Pons (tissue), 1 donor: ENCODE data around the gene CRIP3.

Experiments
- DNase-seq: peaks from one replicate; pipeline ENCODE4 v3.0.0-alpha.2; 2016; ENCODE audit warnings: low spot score

CRIP3 gene

DNA sequence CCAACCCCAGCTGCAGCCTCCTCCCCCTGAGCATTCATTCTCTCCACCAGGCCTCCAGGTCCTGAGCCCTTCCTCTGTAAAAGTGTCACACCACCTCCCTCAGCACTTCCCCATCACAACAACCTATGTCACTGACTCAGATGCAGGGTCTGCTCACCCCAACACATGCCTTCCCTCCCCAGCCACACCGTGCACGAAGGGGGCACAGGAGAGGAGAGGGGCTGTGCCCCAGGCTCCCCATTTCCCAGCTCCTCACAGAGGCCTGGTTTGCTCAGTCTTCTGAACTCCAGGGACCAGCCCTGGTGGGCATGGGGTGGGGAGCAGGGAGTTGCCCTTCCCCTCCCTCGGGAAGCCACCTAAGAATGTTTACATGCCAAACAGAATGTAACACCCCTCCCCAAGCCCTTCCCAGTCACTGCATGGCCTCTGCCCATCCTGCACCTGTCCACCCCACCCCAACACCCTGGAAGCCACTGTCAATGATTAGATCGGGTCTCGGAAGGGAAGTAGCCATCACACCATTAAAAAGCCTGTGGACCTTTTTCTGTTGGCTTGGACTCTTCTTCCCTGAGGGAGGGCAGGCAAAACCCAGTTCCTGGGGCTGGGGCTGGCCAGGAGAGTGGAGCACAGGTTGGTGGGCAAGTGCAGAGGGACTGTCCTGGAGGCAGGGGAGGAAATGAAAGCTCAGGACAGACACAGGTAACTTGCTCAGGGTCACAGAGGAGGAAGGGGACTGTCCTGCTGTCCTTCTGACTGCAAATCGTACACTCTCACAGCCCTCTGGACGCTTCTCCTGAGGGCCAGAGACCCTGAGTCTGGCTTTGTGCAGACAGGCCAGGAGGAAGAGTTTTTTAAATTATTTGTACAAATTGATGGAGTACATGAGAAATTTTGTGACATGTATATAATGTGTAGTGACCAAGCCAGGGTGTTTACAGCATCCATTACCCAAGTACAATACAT is 20.6 kb downstream of the CRIP3 start:
- DNase-seq = no peak

DNA sequence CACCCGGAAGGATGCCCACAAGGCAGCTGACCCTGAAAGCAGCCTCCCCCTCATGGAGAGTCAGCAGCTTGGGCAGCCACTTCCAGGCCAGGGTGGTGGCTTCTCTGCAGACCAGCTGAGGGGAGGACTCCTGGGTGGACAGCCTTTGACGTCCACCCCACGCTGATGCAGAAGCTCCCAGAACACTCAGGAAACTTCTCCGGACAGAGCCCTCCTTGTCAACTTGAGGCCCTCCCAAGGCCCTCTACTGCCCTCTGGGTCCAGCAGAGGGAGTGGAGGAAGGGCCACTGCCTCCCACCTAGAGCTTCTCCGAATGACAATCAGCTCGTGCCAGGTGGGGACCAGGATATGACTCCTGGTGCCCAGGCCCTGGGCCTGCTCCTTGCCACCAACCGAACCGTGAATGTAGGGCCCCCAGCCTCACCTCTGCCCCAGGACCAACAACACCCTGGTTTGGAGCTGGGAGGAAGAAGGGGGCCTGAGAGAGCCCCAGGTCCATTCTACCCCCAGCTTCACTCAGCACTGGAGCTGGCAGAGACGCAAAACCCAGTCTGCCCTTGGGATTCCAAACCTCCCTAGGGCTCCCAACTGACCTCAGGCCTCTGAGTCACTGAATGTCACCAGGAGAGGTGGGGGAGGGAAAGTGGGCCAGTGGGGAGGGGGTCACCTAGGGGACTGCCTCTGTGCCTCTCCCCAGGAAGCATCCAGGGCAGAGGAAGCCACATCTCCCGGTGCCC is 21.5 kb downstream of the CRIP3 start:
- peak; percentile 22 for DNase-seq

DNA sequence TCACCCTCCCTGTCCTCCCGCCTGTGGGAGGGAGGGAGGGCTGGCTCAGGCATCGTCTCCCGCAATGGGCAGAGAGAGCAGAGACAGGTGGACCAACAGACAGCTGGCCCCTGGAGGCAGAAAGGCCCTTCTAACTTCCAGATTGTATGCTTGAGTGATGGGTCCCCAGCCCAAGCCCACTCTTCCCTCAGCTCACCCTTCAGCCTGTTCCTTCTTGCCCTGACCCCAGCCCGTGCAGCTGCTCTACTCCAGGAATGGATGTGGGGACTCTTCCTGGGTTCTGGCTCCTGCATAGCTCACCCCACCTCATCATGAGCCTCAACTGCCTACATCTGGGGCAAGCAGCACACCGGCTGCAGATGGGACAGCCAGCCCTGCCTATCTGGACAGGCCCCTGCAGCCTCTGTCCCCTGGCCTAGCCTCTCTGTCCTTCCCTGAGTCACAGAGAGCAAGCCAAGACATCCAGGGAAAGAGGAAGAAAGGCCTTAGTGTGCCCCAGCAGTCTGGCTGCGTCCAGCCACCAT is 22.1 kb downstream of the CRIP3 start:
- DNase-seq = no peak

DNA sequence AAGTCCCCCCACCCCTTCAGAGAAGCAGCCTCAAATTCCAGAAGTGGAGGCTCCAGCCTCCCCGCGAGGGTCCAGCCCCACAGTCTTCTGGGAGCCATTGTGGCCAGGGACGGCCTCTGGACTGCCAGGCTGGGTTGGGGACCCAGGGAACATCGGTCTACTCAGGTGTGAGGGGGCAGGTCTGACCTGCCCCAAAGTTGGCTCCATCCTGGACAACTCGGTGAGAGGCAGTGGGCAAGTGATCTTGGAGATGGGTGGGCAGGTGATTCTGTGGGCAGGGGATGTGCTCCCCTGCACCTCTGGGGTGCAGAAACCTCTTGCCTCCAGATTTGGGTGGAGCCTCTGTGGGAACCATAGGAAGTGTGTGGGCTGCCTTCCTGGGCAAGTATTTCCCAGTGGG is 22.8 kb downstream of the CRIP3 start:
- no peak for DNase-seq

DNA sequence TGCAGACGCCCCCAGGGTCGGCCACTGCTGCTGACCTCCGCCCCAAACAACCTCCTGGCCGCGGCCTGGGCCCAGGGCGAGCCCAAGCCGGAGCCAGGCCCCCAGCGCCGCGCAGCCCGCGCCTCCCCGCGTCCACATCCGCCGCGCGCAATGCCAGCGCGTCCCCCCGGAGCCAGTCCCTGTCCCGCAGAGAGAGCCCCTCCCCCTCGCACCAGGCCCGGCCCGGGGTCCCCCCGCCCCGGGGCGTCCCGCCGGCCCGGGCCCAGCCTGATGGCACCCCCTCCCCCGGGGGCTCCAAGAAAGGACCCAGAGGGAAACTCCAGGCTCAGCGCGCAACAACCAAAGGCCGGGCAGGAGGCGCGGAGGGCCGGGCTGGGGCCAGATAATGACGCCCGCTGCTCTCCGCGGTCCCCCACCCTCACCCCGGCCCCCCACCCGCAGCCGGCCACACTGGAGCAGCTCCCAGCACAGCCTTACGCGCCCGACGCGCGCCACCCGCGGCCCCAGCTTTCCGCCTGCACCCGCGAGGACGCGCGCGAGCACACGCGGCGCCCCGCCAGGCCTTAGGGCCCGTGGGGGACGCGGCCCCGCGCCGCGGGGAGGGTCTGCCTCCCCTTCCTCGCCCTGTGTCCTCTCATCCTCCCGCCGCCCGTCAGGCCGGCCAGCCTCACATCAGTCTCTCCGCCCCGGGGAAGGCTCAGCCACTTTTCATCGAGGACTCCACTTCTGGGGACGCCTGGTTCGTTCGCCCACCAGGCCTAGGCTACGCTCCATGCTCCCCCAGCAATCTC is 23.4 kb downstream of the CRIP3 start:
- no peak for DNase-seq

DNA sequence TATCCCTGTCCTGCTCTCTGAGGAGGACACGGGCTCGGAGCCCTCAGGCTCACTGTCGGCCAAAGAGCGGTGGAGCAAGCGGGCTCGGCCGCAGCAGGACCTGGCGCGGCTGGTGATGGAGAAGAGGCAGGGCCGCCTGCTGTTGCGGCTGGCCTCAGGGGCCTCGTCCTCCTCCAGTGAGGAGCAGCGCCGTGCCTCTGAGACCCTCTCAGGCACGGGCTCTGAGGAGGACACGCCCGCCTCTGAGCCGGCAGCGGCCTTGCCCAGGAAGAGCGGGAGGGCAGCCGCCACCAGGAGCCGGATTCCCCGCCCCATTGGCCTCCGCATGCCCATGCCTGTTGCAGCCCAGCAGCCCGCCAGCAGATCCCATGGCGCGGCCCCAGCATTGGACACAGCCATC is 24.7 kb downstream of the CRIP3 start:
- DNase-seq = no peak

DNA sequence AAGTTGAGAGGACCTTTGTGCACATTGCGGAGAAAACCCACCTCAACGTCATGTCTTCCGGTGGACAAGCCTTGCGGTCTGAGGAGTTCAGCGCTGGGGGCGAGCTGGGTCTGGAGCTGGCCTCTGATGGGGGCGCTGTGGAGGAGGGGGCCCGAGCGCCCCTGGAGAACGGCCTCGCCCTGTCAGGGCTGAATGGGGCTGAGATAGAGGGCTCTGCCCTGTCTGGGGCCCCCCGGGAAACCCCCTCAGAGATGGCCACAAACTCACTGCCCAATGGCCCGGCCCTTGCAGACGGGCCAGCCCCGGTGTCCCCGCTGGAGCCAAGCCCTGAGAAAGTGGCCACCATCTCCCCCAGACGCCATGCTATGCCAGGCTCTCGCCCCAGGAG is 25.1 kb downstream of the CRIP3 start:
- DNase-seq = no peak

DNA sequence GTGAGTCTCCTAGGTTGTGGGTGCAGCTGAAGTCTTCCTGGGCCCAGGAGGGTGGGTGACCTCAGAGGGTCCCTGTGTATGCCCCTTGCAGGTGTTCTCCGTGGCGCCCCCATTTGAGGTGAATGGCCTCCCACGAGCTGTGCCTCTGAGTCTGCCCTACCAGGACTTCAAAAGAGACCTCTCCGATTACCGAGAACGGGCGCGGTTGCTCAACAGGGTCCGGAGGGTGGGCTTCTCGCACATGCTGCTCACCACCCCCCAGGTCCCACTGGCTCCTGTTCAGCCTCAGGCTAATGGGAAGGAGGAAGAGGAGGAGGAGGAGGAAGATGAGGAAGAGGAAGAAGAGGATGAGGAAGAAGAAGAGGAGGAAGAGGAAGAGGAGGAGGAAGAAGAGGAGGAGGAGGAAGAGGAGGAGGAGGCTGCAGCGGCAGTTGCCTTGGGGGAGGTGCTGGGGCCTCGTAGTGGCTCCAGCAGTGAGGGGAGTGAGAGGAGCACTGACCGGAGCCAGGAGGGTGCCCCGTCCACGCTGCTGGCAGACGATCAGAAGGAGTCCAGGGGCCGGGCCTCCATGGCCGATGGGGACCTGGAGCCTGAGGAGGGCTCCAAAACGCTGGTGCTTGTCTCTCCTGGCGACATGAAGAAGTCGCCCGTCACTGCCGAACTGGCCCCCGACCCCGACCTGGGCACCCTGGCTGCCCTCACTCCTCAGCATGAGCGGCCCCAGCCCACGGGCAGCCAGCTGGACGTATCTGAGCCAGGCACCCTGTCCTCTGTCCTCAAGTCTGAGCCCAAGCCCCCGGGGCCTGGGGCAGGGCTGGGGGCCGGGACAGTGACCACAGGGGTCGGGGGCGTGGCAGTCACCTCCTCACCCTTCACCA is 25.8 kb downstream of the CRIP3 start:
- DNase-seq = no peak

DNA sequence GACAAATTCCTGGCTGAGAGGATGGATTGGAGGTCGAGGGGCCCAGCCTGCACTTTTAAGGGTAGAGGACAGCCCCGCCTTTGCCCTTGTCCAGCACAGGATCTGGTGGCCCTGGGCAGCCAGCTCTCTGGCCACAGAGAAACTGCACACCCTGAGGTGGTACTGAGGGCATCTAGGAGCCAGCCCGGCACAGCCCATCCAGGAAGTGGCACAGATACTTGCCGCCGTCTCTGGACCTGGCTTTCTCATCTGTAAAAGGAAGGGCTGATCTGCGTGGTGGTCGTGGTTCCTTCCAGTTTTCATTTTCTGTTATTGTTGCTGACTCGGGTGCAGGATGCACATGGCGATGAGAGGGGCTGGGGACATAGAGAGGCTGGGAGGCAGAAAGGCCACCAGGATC is 26.6 kb downstream of the CRIP3 start:
- DNase-seq = no peak

DNA sequence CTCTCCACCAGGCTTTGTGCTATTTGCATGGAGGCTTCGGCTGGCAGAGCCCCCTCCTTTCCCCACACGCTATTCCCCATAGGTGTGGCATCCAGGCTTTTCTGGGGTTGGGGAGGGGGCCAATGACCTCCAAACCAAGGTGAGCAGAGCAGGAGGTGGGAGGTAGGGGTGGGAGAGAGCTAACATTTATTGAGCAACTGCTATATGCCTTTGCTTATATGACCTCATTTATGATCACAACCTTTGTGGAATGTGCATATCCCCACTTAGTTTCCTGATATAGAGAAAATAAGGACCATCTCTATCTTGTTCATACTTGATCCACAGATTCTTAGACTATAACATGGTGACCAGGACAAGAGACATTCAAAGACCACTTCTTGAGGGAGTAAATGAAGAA is 28.4 kb downstream of the CRIP3 start:
- no peak for DNase-seq

DNA sequence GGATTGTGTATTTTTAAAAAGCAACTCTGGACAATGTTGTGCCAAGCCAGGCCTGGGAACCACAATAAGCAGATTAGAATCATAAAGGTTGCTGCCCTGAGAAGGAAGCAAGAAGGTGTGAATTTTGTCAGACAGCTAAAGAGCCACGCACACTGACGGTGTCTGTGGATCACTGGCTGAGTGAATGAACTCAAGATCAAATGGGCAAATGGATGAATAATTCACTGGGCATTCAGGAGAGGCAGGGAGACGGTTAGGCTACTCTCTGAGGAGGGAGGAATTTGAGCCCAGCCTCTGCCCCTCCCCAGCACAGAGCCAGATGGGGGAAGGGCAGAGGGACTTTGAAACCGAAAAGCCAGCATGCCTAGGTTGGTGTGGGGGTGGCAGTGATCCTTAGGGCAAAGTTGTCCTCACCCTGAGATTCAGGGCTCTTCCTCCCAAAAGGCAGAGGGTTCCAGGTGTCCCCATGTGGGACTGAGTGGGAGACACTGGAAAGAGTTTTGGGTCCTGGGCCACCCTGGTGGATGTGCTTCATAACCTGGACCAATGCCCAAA is 30.0 kb downstream of the CRIP3 start:
- DNase-seq = no peak

DNA sequence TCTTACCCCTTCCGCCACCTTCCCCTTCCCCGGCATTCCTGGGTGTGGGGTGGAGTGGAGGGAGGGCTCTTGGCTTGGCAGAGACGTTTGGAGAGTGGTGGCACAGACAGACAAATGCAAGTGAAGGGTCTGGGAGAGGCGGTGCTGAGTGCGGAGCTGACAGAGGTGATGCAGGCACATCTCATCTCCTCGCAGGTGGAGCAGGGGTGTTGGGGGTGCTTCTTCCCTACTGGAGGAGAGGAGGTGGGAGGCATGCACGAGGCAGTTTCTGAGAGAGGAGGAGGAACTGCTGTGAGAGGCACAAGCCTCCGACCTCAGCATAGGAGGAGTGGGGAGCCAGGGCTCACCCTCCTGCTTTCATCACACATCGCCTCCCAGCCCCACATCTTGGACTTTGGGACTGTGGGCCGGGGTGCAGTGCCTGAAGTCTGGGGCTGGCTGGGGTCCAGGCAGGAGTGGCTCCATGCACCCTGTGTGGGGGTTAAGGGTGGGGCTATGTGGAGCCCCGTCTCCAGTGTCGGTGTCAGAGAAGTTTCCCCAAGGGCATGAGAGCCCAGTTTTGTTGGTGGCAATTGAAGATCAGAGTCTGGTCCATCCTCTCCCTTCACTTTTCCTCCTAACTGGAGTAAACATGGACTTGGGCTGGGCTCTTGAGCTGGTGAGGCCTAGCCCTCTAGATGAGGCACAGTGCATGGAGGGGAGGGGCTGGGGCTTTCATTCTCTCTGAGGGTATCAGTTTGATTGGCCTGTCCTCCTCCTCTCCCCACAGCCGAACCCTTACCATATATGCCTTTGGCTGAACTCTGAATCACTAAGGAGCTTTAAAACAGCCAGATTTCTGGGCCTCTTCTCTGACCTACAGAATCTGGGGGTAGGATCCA is 30.7 kb downstream of the CRIP3 start:
- DNase-seq = no peak

DNA sequence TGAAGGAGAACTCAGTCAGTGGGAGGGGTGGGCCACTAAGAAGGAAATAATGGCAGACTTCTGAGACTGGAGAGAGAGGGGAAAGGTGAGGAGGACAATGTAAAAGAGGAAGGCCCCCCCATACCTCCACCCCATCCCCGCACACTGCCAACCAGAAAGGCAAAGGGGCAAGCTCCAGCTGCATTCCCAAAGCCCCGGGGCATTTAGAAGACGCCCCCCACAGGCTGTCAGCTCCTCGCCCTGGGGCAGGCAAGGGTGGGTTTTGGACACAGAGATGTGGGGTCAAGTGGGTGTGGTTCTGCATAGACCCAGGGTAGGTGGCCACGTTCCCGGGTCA is 31.4 kb downstream of the CRIP3 start:
- no peak for DNase-seq

DNA sequence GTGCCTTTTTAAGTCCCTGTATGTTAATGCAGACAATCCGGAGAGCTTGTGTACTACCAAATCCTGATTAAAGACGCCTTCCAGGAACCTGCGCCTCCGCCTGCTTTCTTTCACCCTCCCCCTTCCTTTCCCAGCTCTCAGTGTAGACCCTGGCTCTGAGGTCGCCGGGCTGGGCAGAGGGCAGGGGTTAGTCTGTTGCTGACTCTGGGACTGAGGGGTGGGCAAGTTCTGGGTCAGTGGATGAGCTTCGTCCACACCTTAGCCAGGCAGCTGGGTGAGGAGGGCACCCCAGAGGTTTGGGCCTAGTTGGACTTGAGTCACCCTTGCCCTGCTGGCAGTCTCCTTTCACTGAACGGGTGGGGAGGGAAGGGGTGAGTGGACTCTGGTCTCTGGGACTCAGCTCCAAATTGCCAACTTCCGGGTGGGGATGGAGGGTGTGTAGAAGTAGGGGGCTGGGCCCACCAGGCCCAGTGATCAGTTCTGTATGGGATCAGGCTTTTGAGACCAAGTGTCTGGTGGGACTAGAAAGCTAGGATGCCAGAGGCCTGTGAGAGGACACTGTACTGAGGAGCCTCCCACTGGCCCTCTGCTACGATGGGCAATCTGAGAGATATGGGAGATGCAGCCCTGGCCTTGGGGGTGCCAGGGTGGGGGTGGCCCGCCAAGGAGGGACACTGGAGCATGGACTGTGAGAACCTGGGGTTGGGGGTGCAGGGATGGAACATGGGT is 31.9 kb downstream of the CRIP3 start:
- no peak for DNase-seq

DNA sequence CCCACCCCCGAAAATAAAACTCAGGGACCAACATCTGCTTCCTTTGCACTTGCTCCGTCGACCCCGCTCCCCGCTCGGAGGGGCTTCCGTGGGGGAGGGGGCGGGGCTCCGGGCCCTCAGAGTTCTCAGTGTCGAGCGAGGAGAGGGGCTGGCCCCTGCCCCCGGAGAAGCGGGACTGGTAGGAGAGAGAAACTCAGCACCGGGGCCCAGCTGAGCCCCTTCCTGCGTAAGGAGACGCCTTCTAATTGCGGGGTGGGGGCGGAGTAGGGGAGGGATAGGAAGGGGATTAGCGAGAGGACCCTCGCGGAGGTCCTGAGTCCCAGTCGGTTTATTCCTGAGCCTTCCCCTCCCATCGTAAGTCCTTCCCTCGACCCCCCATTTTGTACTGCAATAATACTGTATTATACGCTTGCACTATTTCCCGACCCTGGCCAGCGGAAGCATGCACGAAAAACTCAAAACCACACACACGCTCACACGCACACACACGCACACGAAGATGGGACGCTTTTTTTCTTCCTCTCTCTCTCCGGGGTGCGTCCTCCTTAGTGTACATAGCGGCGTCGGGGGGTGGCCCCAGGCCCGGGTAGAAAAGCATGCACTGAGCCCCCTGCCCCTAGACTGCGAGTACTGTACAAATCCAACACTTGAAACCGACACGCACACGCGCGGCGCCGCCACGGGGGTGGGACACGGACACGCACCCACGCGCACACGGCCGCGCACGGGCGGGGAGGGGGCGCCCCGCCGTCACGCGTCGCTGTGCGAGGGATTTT is 32.6 kb downstream of the CRIP3 start:
- no peak for DNase-seq

DNA sequence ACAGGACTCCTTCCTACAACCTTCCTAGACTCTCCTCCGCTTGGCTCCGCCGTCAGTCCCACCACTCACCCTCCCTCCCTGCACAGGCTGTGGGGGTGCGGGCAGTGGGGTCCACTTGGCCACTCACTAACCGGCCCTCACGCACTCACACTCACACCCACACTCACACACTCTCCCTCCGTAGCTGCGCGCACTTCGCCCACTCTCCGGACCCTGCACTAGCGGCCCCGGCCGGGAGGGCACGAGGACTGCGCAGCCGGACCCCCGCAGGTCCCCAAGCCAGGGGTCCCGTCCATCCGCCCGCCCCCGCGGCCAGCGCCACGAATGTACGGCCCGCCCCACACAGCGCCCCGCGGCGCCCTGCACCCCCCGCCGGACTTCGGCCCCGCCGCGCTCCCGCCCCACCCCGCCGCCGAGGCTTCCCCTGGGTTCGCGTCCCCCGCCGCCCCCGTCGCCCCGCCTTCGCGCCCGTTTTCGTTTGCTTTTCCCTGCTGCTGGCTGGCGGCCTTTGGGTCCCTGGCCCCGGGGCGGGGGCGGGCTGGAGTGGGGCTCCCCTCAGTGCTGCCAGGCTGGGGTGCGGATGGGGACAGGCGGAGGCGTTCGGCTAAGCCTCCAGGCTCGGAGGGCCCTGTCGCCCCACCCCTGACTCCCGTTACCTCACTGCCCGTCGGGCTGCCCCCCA is 33.6 kb downstream of the CRIP3 start:
- no peak for DNase-seq

DNA sequence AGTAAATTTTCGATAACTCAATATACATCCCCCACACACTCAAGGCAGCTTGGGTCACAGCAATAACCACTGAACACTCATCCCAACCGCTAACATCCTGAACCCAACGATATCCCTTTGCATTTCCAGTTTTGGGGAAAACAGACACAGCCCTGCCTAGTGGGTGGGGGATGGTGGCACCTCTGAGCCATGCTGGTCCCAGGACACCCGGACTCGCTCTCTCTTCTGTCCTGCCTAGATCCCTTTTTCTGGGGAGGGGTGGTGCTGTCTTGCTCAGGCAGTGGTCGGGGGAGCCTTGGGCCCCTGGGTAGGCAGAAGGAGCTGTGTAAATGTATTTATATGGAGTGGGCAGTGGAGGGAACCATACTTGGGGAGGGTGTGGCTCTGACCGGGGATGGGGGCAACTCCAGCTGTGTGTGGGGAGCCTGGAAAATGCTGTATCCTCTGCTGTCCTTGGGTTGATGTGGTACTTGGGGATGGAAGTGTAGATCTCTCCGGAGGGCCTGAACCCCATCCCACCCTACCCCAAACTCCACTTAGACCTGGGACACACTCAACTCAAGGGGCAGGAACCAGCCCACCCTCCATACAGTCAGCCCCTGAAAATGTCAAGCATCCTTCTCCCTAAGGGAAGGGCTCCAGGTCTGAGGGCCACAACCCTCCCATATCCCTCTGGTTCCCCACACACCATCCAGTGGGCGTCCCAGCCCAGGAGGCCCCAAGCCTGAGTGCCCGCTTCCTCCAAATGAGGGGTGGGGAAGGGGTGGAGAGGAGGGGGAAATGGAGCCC is 34.3 kb downstream of the CRIP3 start:
- DNase-seq = no peak
